AG10803 (cell line): ENCODE data around the gene SLC13A3.

Experiments
- DNase-seq: peaks from one replicate; pipeline ENCODE4 v3.0.0; 2010; ENCODE audit warnings: low read depth
- H3K4me3 ChIP-seq: 2 replicates; pipeline ENCODE4 v1.5.1; 2011; ENCODE audit warnings: mild to moderate bottlenecking, low read length, control low read depth
- CTCF ChIP-seq: conservative IDR thresholded peaks from 2 replicates; pipeline ENCODE4 v1.5.1; 2011; ENCODE audit warnings: mild to moderate bottlenecking, low read length, control low read depth, inconsistent platforms

SLC13A3 gene

GRCh38 chr20:46562373-46563169 is 88.7 kb downstream of the SLC13A3 start:
- TF ChIP-seq CTCF = peak; percentile 87
- DNase-seq = peak; percentile 57
- peak overlapping the region; percentile 49 for H3K4me3 ChIP-seq

- H3K4me3 ChIP-seq = peak overlapping the region; percentile 49; the same call in 1 of the 2 replicates
- DNase-seq = no peak
- no peak for TF ChIP-seq CTCF
These were observed 89.3 kb downstream of the SLC13A3 start for GRCh38 chr20:46562009-46562372.

GRCh38 chr20:46559685-46560440 is 91.4 kb downstream of the SLC13A3 start:
- H3K4me3 ChIP-seq = no peak overlapping the region
- no peak for DNase-seq
- no peak for TF ChIP-seq CTCF

GRCh38 chr20:46559001-46559400 is 92.3 kb downstream of the SLC13A3 start:
- TF ChIP-seq CTCF = no peak
- H3K4me3 ChIP-seq = no peak overlapping the region
- DNase-seq = no peak

GRCh38 chr20:46558511-46558959 is 92.7 kb downstream of the SLC13A3 start:
- TF ChIP-seq CTCF = no peak
- no peak overlapping the region for H3K4me3 ChIP-seq
- peak; percentile 70 for DNase-seq

GRCh38 chr20:46557231-46557956 is 93.9 kb downstream of the SLC13A3 start:
- peak; percentile 74 for DNase-seq
- TF ChIP-seq CTCF = no peak

More at GRCh38 chr20:46557231-46557956, 93.9 kb downstream of the SLC13A3 start:
- H3K4me3 ChIP-seq = no peak overlapping the region
